WTC11 (cell line): ENCODE data around the gene SPATA13. TPM values are rescaled to one million over a fixed set of nuclear protein-coding genes. Genes with fewer than 3 reads are reported as not detected.

Experiments used
- ATAC-seq: fragments of 200-7000 bp; cut with Tn5 transposase; 2 replicates; pipeline ENCODE4 v1.10.0; 2021; ENCODE audit warnings: mild to moderate bottlenecking, moderate library complexity
- CTCF ChIA-PET: fragments of 300-600 bp; sonication (Branson Sonifier 250); formaldehyde crosslinking; loops from one replicate; lab custom pipeline; 2021; ENCODE audit warnings: antibody characterized with exemption; lab: Charles Lee
- POLR2A ChIA-PET: fragments of 350-600 bp; sonication (Branson Sonifier 250); formaldehyde crosslinking; loops from one replicate; lab custom pipeline; 2021; ENCODE audit warnings: antibody characterized with exemption; lab: Charles Lee
- DNase-seq: peaks from one replicate; pipeline ENCODE4 v3.0.0; 2021; ENCODE audit warnings: low spot score
- H3K27ac Mint-ChIP-seq: 2 replicates; pipeline ENCODE4 v1.8.0; 2021; ENCODE audit warnings: mixed read lengths
- H3K27me3 Mint-ChIP-seq: 2 replicates; pipeline ENCODE4 v1.8.0; 2021; ENCODE audit warnings: low read depth, mild to moderate bottlenecking, moderate library complexity, mixed read lengths
- H3K36me3 Mint-ChIP-seq: 2 replicates; pipeline ENCODE4 v1.8.0; 2021; ENCODE audit warnings: mixed read lengths
- H3K4me1 Mint-ChIP-seq: 2 replicates; pipeline ENCODE4 v1.8.0; 2022; ENCODE audit warnings: mixed read lengths
- H3K4me3 Mint-ChIP-seq: 2 replicates; pipeline ENCODE4 v1.8.0; 2021; ENCODE audit warnings: mild to moderate bottlenecking, moderate library complexity, mixed read lengths
- H3K9me3 Mint-ChIP-seq: 2 replicates; pipeline ENCODE4 v1.8.0; 2021; ENCODE audit warnings: mixed read lengths
- AFF4 ChIP-seq: sonication (generic); formaldehyde crosslinking; IDR thresholded peaks from 2 replicates; pipeline ENCODE4 v1.8.1; 2023; ENCODE audit warnings: mild to moderate bottlenecking, missing genetic modification reagents, borderline replicate concordance
- ATF2 ChIP-seq: sonication (generic); formaldehyde crosslinking; IDR thresholded peaks from 2 replicates; pipeline ENCODE4 v1.8.1; 2022; ENCODE audit warnings: low read depth, missing genetic modification reagents, borderline replicate concordance
- GABPB1 ChIP-seq: sonication (generic); formaldehyde crosslinking; IDR thresholded peaks from 2 replicates; pipeline ENCODE4 v1.8.1; 2023; ENCODE audit warnings: mild to moderate bottlenecking, missing genetic modification reagents
- GRHL2 ChIP-seq: fragments of 250-450 bp; sonication (Bioruptor Pico); IDR thresholded peaks from 2 replicates; pipeline ENCODE4 v1.8.0; 2022; ENCODE audit warnings: mild to moderate bottlenecking, moderate library complexity; ENCODE audit not compliant: insufficient replicate concordance, severe bottlenecking
- HMGXB4 ChIP-seq: sonication (generic); formaldehyde crosslinking; IDR thresholded peaks from 2 replicates; pipeline ENCODE4 v1.8.1; 2023; ENCODE audit warnings: mild to moderate bottlenecking, moderate library complexity, missing genetic modification reagents
- JAZF1 ChIP-seq: fragments of 250-450 bp; sonication (Bioruptor Pico); IDR thresholded peaks from 2 replicates; pipeline ENCODE4 v1.9.0; 2021; ENCODE audit warnings: moderate library complexity, mild to moderate bottlenecking, inconsistent platforms
- JUN ChIP-seq: sonication (generic); formaldehyde crosslinking; IDR thresholded peaks from 2 replicates; pipeline ENCODE4 v1.8.0; 2023; ENCODE audit warnings: mild to moderate bottlenecking, missing genetic modification reagents
- NFYB ChIP-seq: sonication (generic); formaldehyde crosslinking; conservative IDR thresholded peaks from 2 replicates; pipeline ENCODE4 v1.8.0; 2022; ENCODE audit warnings: low read depth, missing genetic modification reagents
- PREB ChIP-seq: sonication (generic); formaldehyde crosslinking; IDR thresholded peaks from 2 replicates; pipeline ENCODE4 v1.8.1; 2022; ENCODE audit warnings: mild to moderate bottlenecking, missing genetic modification reagents, moderate library complexity, borderline replicate concordance
- RELA ChIP-seq: sonication (generic); formaldehyde crosslinking; IDR thresholded peaks from 2 replicates; pipeline ENCODE4 v1.8.1; 2022; ENCODE audit warnings: missing genetic modification reagents, mild to moderate bottlenecking, borderline replicate concordance
- SMAD3 ChIP-seq: sonication (generic); formaldehyde crosslinking; IDR thresholded peaks from 2 replicates; pipeline ENCODE4 v1.8.0; 2022; ENCODE audit warnings: missing genetic modification reagents, mild to moderate bottlenecking, borderline replicate concordance
- SOX15 ChIP-seq: fragments of 250-450 bp; sonication (Bioruptor Pico); IDR thresholded peaks from 2 replicates; pipeline ENCODE4 v1.9.0; 2021; ENCODE audit warnings: mild to moderate bottlenecking
- TEAD4 ChIP-seq: sonication (generic); formaldehyde crosslinking; IDR thresholded peaks from 2 replicates; pipeline ENCODE4 v1.8.0; 2022; ENCODE audit warnings: mild to moderate bottlenecking, missing genetic modification reagents
- ZNF281 ChIP-seq: sonication (generic); formaldehyde crosslinking; IDR thresholded peaks from 2 replicates; pipeline ENCODE4 v1.8.0; 2023; ENCODE audit warnings: mild to moderate bottlenecking, missing genetic modification reagents
- ZNF671 ChIP-seq: fragments of 250-450 bp; sonication (Bioruptor Pico); IDR thresholded peaks from 2 replicates; pipeline ENCODE4 v1.8.0; 2021; ENCODE audit warnings: mild to moderate bottlenecking
- total RNA-seq: library from RNA; stranded (reverse); gene quantifications from 3 replicates; pipeline ENCODE4 v1.2.3, GENCODE V29; 2021

Gene SPATA13
- total RNA-seq, 1 experiment from 2014 or later, result 29.0 TPM

GRCh38 chr13:24299488-24300114, 139.1 kb downstream of the SPATA13 start:
- TF ChIP-seq SOX15, result no peak
- TF ChIP-seq TEAD4 (CRISPR knock-in tag), result no peak
- TF ChIP-seq HMGXB4, result no peak
- TF ChIP-seq SMAD3 (CRISPR knock-in tag), result no peak
- TF ChIP-seq GABPB1, result no peak
- POLR2A ChIA-PET, result no interaction called here
- CTCF ChIA-PET, result no interaction called here
- Mint-ChIP-seq H3K27me3 (no peaks in the 10 kb centered on the region), H3K9me3 (no peaks in the 10 kb centered on the region), H3K36me3 (peaks cover 42% of the 10 kb centered on the region), H3K27ac (0 out of 2 replicates have a peak overlapping the region, but pooled peaks have one; percentile 3), H3K4me3 (no peak overlapping the region), H3K4me1 (no peaks in the 10 kb centered on the region)
- ATAC-seq (no peak), DNase-seq (no peak)

GRCh38 chr13:24301434-24301833, 140.9 kb downstream of the SPATA13 start:
- peaks cover 33% of the 10 kb centered on the region for H3K36me3 Mint-ChIP-seq
- TF ChIP-seq JUN (CRISPR knock-in tag), result no peak
- TF ChIP-seq PREB (CRISPR knock-in tag), result no peak
- TF ChIP-seq RELA, result no peak
- no peak for TF ChIP-seq ZNF671 (CRISPR knock-in tag)
- TF ChIP-seq ZNF281, result no peak
- no peak for TF ChIP-seq GABPB1
- TF ChIP-seq ATF2 (CRISPR knock-in tag), result no peak
- TF ChIP-seq AFF4, result no peak
- TF ChIP-seq GRHL2, result no peak
- no peak for TF ChIP-seq JAZF1
- no peak for TF ChIP-seq SMAD3 (CRISPR knock-in tag)
- TF ChIP-seq NFYB, result no peak
- no peak for ATAC-seq
- no peaks in the 10 kb centered on the region for H3K9me3 Mint-ChIP-seq
- no peaks in the 10 kb centered on the region for H3K27me3 Mint-ChIP-seq
- H3K4me3 Mint-ChIP-seq, result no peak overlapping the region
- CTCF ChIA-PET, result no interaction called here
- H3K27ac Mint-ChIP-seq, result no peak overlapping the region; the same call in 1 of the 2 replicates
- no peak for DNase-seq
- POLR2A ChIA-PET, result no interaction called here
- H3K4me1 Mint-ChIP-seq, result no peaks in the 10 kb centered on the region
